ENCODE data around the gene GRHPR.

DNA sequence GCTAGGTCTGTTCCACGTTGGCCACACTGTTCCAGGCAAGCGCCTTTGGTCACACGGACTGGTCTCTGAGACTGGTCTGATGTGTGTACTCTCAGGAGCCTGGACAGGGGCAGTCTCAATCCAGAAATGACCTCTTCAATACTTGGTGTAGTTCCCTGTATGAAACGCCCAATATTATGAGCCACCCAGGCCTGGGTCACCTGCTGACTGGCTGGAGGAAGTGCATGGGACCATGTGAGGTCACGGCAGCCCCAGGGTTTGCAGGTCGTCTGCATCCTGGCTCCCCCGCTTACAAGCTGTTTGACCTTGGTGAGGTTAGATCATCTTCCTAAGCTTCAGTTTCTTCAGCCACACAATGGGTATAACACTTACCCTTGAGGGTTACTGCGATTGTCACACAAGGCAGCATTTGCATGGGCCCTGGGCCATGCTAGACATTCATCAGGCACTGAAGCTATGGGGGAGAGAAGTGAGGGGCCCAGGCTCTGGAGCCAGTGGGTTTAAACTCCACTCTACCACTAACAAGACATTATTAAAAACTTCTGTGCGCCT, 5.2 kb upstream of the GRHPR start:
- TF ChIP-seq CTCF (IDR thresholded peaks at IDR 0.05; ENCODE audit: insufficient read depth, low read depth, low read length) (no peak), EZH2 (IDR thresholded peaks at IDR 0.05; ENCODE audit: insufficient read depth, low read length) (no peak)

Data from astrocyte (in vitro differentiated cells and primary cell).